ENCODE data around the gene SLC6A13.
"Not testable (repeated sequence)": the region's sequence is repeated elsewhere in the genome, so short reads cannot be mapped to it uniquely, and the experiment has no call there.

The SLC6A13 gene

DNA sequence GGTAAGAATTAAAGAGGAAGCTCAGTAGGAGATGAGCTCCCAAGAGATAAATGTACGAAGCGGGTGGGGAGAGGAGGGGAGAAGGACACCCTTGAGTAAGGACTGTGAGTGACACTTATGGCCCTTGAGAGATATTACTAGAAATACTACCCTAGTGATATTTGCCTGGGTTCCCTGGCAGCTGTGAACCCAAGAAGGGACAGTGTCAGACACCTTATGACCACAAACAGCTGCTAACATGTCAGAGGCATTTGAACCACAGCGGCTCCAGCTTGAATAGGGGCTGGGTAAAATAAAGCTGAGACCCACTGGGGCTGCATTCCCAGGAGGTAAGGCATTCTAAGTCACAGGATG, 29.0 kb downstream of the SLC6A13 start:
- no peak for DNase-seq (ENCODE audit: low read depth in 2 of 2)

DNA sequence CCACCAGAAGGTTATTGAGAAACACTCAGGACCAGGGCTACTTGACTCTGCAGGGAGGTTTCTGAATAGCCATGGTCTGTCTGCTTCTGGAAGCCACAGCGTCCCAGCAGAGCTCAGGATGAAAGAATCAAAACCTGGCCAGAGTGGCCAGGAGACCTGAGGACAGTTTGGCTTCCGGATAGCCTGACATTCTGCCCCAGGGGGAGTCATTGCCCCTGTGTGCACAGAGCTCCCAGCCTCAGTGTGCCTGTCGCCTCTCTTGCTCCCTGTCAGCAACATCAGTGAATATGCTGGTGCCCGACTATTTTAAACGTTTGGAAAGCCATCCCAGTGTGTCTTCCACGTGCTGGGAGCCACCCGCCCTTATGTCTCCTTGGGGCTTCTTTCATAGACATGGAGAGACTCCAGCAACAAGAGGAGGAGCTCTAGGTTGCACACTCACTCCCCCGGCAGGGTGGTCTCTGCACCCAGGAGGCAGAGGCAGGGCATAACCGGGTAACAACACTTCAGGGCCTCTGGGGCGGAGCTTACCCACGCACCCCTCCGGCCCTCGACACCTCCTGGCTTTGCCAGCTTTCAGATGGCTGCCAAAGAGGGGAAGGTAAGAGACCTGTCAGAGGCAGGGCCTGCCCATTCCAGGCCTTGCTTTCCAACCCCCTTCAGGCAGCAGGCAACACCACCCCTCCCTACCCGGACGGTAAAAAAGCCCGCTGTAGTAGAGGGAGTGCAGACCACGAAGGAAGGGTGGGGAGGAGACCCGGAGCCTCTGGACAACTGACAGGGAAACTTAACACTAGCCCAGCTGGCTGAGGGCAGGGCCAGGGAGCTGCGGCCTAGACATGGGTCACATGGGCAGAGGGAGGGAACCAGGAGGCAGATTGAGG, 29.7 kb downstream of the SLC6A13 start:
- no peak for DNase-seq (ENCODE audit: low read depth in 2 of 2)

DNA sequence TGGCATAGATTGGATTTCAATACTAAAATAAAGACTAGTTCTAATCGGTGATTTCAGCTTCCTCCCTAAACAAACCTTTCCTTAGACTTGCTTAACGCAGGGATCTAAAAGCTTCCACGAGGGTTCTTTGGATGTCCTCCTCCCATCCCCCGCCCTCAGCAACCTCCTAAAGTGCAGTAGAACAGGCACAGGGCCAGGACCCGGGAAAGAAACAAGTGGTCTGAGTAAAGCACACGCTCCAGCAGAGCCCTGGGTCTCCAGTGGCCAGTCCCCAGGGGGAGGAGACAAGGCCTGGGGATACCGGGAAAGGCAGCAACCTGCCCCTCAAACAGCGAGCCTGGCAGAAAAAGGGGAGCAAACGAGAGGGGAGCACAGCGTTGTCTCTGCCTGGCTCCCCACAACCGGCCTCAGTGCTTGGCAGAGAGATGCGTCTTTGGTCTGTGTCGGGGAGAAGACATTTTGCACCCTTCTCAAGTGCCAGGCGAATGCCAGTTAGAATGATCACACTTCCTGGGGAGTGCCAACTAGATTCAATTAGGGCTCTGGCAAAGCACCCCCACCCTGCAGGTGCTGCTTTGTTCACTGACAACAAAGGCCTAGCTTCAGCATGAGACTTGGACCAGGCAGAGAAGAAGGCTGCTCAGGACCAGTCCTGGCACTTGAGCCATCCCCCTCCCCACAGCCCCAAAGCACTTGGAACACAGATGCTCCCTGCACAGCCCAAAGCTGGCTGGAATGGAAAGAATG, 31.5 kb downstream of the SLC6A13 start:
- DNase-seq (ENCODE audit: low read depth in 2 of 2): no peak

DNA sequence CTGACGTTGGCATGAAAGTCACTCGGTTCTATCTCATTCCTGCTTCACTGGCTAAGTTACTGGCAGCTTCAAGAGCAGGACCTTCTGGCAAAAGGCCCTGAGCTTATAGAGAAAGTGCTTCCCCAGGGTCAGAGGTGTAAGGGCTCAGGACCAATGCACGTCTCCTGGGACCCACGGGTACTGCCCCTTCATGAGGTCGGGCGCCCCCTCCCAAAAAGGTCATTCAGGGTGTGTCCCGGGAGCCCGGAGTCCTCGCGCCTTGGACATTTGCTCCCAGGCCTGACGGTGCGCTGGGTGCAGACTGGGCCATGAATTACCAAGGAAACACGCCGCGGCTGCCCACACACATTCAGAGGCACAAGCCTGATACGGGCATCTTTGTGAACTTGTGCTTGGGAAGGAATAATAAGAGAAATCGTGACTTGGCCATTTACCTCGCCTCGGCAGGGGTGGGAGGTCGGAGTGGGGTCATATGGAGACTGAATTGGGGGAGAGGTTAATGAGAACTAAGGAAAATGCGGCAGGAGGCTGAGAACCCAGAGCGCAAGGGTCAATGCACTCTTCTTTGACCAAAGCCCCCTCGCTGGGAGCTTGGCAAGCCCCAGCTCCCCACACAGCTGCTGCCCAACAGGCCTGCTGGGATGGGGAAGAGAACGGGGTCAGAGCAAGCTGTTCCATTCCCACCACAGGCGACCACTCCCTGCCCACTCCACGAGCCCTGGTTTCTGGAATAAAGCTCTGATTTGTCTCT, 33.0 kb downstream of the SLC6A13 start:
- no peak for DNase-seq (ENCODE audit: low read depth in 2 of 2)

DNA sequence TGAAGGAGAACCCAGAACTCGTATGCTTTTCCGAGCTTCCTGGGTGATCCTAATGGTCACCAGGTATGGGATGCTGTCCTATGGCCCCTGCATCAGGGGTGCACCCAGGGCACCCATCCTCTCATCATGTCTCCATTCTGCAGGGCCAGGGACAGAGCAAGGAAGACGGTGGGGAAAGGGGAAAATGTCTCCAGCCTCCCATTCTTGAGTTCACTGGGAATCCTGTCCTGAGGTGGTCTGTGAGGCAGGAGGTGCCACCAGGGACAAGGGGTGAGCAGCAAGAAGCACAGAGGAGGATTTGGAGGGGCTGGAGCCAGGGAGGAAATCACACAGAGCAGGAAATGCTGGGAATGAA, 33.8 kb downstream of the SLC6A13 start:
- no peak for DNase-seq (ENCODE audit: low read depth in 2 of 2)

DNA sequence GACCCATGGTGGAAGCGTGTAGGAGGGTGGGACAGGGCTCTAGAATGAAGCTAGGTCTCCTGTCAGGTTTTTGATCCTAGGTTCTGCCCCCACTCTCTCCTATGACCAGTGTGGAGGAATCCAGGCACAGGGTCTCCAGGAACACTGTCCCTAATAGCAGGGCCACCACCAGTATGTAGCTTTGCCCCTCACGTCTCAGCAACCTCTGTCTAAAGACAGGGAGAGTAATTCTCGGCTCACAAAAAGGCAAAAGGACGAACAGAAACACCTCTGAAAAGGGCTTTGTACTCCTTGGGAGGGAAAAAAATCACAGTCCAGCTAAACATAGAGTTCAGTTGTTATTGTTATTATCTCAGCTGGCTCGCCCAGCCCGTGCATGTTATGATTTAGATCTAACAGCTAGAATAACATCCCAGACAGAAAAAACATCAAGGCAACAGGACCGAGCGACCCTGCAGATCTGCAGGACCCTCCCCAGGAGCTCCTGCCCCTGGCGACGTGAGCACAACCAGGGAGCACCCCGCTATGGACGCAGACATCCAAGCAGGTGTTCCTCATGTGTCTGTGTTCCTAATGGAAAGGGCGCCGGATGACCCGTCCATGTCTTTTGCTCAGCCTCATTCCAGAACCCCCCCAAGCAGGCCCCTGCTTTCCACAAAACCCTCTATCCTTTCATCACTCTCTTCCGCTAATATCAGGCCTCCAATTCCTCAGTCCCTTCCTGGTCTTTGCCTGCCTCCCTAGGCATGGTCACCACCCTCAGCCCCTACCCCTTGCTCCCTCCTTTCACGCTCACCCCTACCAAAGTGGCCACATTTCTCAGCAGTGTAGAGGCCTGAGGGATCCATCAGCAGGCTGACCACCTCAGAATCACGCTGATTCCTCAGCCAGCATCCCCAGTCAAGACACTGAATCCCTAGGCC, 34.5 kb downstream of the SLC6A13 start:
- DNase-seq (ENCODE audit: low read depth in 2 of 2): no peak

DNA sequence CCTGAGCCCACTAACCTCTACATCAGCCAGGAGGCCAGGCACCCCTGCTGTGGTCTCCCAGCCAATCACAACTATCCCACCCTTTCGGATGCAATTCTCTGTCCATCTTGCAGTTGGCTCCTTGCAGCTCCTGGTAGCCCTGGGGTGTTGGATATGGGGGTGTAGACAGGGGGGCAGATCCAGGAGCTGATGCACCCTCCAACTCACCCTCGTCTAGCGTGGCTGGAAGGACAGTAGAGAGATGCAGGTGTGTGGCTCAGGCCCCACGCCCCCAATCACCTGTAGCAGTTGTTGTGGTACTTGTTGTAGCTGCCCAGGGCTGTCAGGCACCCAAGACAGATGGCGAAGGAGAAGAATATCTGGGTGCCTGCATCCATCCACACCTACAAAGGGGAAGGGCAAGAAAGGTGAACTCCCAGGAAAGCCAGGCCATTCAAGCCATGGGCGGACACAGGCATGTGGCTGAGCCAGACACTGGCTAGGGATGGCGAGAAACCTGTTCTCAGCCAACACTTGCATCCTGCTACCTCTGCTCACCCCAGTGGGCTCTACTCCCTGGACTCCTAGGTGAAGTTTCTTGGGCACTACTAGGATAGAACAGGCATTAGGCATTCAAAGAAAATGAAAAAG, 35.2 kb downstream of the SLC6A13 start:
- DNase-seq (ENCODE audit: low read depth in 2 of 2): no peak

DNA sequence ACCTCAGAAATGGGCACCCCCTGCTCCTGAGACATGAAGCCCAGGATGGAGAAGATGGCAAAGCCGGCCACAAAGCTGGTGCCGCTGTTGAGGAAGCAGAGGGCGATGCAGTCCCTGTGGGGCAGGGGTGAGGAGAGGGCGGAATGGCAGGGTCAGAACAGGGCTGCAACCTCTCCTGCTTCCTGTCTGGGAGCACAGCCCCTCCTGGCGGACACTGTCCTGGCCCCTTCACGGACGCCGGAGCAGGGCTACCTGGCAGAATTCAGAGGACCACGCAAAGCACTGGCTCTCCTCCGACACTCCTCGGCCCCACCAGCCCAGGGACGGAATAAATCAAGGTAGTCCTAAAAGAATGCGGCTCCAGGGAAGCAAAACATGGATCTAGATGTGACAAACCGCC, 36.2 kb downstream of the SLC6A13 start:
- DNase-seq (ENCODE audit: low read depth in 2 of 2): no peak

DNA sequence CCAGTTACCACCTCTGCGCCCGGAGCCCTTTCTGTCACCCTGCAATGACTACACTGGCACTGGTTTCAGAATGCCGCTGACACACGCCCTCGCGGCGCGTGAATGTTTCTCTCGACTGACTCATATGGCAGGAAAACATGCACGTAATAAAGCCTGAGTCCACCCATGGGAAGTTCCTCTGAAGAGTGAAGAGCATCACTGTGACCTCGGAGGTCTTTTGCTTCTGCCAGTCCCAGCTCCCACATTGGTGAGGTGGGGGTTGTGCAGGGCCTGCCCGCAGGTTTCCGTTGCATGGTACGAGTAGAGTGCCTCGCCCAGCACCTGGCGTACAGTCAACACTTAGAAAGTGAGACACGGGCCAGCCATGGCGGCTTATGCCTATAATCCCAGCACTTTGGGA, 37.6 kb downstream of the SLC6A13 start:
- DNase-seq (ENCODE audit: low read depth in 2 of 2): no peak

DNA sequence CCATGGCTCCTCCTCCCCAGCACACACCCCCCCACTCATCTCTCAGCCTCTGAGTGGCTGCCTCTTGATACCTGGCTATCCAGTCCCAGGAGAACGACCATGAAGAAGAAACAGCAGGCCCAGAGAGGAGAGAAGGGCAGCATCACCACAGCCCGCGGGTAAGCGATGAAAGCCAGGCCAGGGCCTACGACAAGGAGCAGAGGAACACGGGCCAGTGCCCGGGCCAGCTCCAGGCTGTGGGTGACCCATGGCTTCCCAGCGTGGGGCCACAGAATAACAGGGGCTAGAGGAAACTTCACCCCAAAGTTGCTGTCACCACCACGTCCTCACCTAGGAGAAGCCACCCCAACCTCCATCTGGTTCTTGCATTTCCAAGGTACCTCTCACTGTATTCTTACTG, 38.3 kb downstream of the SLC6A13 start:
- no peak for DNase-seq (ENCODE audit: low read depth in 2 of 2)

DNA sequence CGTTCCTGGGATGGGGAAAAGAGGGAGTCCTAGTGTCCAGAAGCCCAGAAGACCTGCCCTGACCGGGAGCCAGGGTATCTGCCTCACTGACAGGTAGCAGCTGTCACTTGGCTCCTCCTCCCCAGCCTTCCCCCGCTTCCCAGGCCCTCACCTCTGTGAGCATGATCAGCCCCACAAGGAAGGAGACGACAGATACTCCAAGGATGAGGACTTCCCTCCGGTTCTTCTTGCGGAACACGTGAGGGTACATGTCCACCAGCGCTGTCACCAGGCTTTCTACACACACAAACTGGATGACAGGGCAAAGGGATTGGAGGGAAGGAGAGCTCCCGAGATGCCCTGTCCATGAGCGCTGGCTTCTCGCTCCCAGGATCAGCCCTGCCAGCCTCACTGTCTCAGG, 38.8 kb downstream of the SLC6A13 start:
- DNase-seq (ENCODE audit: low read depth in 2 of 2): no peak

DNA sequence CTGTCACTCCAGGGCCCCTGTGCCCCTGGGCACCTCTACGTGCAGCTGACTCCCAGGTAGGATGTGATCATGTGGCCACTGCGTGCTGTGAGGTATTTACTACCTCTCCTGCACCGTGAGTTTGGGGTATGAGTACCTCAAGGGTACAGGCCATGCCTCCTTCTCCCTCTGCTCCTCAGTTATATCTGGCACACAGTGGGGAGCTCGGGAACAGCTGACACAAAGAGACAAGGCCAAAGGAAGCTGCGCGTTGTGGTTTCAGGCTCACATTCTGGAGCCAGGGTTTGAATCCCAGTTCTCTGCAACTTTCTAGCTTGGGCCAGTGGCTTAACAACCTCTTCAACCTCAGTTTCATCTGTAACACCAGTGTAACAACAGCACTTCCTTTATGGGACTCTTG, 40.9 kb downstream of the SLC6A13 start:
- DNase-seq (ENCODE audit: low read depth in 2 of 2): no peak

DNA sequence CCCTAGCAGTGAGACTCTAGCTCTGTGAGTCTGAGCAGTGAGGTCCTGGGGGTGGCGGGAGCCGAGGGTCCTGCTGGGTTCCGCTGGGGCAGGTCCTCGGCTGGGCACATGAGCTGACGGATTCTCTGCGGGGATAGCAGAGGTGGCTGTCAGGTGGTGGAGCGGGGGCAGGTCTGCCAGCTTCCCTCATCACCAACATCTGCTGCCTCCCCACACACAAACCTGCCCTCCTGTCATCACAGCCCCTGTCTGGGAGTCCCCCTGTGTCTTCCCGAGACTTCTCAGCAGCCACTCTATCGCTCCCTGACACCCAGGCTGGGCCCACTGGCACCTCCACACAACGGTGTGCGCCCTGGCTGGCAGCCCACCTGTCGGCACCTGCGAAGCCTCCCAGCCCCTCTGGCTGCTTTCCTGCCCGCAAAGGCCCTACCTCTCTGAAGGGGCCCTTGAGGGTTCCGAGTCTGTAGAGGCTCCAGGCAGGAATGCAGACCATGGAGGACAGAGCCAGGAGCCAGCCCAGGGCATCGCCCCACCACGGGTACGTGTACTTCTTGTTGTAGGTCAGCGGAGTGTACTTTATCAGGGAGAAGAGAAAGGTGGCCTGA, 41.6 kb downstream of the SLC6A13 start:
- DNase-seq (ENCODE audit: low read depth in 2 of 2): no peak

DNA sequence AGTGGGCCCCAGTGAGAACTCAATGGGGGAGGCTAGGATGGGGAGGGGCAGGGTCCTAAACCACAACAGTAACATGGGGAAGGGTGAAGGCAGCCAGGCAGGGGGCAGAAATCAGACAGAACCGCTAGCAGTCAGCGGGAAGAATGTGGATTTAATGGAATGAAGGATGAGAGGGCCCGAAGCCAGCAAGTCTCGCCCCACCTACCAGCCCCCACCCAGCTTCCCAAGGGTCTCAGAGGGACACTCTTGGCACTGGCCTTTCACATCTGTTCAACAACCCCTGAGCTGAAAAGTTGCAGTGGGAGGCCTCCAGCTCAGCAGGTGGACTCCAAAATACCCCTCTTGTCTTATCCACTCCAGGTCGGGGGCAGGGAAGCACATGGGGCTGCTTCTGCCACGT, 42.1 kb downstream of the SLC6A13 start:
- no peak for DNase-seq (ENCODE audit: low read depth in 2 of 2)

DNA sequence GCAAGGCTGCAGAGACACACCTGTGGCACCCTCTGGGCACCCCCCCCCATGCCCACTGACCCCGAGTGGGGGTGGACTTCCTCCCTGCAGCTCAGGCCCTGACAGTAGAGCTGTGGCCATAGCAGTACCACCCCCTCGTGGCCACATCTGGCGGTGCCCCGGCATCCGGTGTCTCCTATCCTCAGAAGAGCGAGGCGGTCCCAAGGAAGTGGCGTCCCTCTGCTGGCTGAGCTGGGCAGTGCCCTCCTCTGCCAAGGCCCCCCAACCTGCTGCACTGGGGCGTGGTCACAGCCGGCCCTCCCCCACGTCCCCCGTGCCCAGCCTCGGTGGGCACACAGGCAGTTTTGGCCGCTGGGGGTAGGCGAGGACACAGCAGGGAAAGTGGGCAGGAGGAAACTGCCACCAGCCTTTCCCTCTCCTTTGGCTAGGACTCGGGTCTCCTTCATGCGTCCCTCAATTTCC, 42.7 kb downstream of the SLC6A13 start:
- peak in 1 of 2 donors; percentile 9 for DNase-seq (ENCODE audit: low read depth in 2 of 2)

DNA sequence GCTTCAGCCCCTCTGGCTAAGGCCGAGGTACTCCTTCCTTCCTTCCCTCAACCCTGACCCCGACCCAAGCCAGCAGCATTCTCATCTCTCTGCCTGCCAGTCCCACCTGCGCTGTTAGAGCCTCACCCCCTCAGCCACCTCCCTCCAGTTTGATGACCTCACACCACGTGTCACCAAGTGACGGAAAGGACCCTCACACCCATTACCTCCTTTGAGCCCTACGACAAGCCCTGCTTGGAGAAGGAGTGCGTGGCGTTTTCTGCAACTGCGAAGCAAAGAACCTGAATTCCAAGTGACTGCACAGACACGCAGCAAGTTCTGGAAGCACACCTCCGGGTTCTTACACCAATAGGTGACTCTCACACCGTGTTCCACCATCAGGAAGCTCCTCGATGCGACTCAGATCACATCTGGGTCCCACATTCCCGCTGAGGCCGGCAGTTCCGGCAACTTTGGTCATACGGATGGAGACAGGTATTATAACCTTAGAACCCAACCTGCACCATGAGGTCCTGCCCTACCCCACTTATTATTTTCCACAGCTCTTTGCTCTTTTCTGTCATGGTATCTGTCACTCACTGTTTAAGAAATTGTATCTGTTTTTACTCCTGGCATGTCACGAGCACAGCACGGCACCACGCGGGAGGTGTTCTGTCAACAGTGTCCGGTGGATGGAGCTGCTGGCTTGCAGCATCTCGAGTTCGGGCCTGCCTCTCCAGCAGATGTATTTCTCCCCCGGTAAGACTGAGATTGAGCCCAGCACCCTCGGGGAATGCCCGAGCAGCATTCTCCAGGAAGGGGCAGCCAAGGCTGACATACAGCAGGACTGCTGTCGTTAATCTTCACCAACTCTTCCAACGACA, 43.7 kb downstream of the SLC6A13 start:
- no peak for DNase-seq (ENCODE audit: low read depth in 2 of 2)

DNA sequence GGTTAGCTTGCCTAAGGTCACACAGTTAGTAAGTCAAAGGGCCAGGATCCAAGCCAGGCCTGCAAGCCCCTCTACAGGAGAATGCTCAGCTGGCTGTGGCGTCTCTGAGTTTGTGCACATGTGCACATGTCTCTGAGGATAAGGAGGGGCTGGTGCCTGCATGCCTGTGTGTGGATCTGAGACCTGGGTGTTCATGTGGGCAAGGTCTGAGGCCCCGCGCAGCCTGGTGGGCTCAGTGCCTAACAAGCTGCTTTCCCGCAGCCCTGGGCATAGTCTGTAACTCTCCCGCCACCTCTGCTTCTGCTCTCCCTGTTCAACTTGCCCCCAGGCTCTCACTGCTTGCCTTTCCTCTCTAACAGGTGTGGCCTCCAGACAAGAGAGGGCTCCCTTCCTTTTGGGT, 44.4 kb downstream of the SLC6A13 start:
- DNase-seq (ENCODE audit: low read depth in 2 of 2): no peak

DNA sequence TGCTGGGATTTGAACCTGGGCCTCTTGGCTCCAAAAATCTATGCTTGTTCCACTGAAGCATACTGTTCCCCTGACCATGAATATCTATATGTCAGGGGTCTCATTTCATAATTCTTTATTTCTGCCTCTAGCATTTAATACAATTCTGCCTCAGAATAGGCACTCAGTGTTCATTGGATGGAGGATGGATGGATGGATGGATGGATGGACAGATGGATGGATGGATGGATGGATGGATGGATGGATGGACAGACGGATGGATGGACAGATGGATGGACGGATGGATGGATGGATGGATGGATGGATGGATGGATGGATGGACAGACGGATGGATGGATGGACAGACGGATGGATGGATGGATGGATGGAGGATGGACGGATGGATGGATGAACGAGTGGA, 45.6 kb downstream of the SLC6A13 start:
- DNase-seq (ENCODE audit: low read depth in 2 of 2): not testable (repeated sequence)

DNA sequence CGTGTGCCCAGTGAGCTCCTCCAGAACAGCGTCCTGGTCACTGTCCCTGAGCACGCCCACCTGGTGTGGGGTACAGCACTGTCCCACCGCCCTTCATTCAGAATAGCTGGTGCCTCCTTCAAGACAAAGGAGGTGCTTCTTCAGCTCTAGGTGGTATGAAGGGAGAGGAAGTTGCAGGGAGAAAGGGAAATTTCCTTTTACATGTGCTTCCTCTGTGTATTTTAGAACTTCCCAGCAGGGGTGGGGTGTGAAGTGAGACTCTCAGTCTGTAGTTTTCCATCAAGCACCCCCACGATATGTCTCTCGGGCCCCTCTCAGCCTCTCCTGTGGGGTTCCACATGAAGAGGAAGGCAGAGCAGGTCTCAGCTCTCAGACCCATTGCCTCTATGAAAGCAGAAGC, 47.5 kb downstream of the SLC6A13 start:
- DNase-seq (ENCODE audit: low read depth in 2 of 2): no peak

Measured in stimulated activated CD8-positive, alpha-beta memory T cell treated with anti-CD3 and anti-CD28 coated beads, Interleukin-2, amount 100 ng/mL, for 1 hour (primary cell).